ENCODE measurements around the gene BCL7A. TPM values are rescaled to one million over a fixed set of nuclear protein-coding genes. Genes with fewer than 3 reads are reported as not detected.
A peak's percentile ranks its signal among the peaks of the same experiment; 100 is the strongest.

Gene BCL7A
- polyA plus RNA-seq, 3 donors, result 0.34 to 0.79 (median 0.56) TPM

DNA sequence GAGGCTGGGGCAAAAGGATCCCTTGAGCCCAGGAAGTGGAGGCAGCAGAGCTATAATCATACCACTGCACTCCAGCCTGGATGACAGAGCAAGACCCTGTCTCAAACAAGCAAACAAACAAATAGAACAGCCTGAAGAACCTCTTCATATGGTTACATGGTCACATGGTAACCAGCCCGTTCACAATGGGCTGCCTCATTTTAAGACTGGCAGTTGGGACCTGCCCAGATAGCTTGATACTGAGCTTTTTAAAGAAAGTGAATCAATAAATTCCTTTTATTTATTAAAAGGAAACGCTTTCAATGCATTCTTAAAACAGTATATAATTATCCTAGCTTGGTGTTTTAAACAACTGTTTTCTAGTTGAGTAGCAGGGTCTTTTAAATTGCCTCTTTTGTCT, 67.4 kb downstream of the BCL7A start:
- Histone ChIP-seq H3K4me3 (replicated peaks in 1 of 3; ENCODE audit: low read depth in 2 of 3, low read length in 3 of 3) (no peak overlapping the region), H4K20me1 (ENCODE audit: insufficient read depth, low read length) (peaks cover 100% of the 10 kb centered on the region), H2AFZ (ENCODE audit: insufficient read depth, low read depth, low read length, poor library complexity, severe bottlenecking) (no peak overlapping the region), H3K9me3 (replicated peaks in 1 of 2; ENCODE audit: control insufficient read depth in 1 of 2, insufficient read depth in 1 of 2, low read length in 2 of 2) (no peaks in the 10 kb centered on the region), H3K79me2 (ENCODE audit: insufficient read depth, low read length) (peaks cover 100% of the 10 kb centered on the region), H3K9ac (ENCODE audit: insufficient read depth, low read length, poor library complexity, severe bottlenecking) (no peak overlapping the region), H3K36me3 (replicated peaks in 1 of 2; ENCODE audit: control insufficient read depth in 1 of 2, insufficient read depth in 2 of 2, low read length in 2 of 2) (peaks cover 22 to 64% of the 10 kb centered on the region in 2 donors), H3K4me1 (ENCODE audit: control insufficient read depth in 1 of 2, insufficient read depth in 2 of 2, low read length in 2 of 2) (peaks cover 40 to 44% of the 10 kb centered on the region in 2 donors), H3K27me3 (ENCODE audit: control insufficient read depth in 2 of 2, insufficient read depth in 2 of 2, low read length in 2 of 2) (no peaks in the 10 kb centered on the region), H3K4me2 (replicated peaks; ENCODE audit: extremely low read depth, low read length, poor library complexity, severe bottlenecking) (no peak overlapping the region), H3K27ac (ENCODE audit: low read depth in 1 of 2, low read length in 2 of 2) (peak overlapping the region in 1 of 2 donors; percentile 66)
- DNase-seq, result no peak
- Mint-ChIP-seq H3K4me3 (no peak overlapping the region), H3K27ac (peak overlapping the region in 3 of 7 donors; percentile 4 to 59 (median 50)), H3K9me3 (peaks cover 0 to 2% (median 0%) of the 10 kb centered on the region in 7 donors), H3K27me3 (ENCODE audit: low read depth in 3 of 3) (peaks cover 0 to 1% (median 1%) of the 10 kb centered on the region in 3 donors), H3K36me3 (peaks cover 33 to 57% of the 10 kb centered on the region in 2 donors), H3K4me1 (peaks cover 35% of the 10 kb centered on the region)
- WGBS (ENCODE audit: insufficient coverage), result no CpG with 5 or more reads among the region's 2 CpGs
- TF ChIP-seq, protein P1, sequence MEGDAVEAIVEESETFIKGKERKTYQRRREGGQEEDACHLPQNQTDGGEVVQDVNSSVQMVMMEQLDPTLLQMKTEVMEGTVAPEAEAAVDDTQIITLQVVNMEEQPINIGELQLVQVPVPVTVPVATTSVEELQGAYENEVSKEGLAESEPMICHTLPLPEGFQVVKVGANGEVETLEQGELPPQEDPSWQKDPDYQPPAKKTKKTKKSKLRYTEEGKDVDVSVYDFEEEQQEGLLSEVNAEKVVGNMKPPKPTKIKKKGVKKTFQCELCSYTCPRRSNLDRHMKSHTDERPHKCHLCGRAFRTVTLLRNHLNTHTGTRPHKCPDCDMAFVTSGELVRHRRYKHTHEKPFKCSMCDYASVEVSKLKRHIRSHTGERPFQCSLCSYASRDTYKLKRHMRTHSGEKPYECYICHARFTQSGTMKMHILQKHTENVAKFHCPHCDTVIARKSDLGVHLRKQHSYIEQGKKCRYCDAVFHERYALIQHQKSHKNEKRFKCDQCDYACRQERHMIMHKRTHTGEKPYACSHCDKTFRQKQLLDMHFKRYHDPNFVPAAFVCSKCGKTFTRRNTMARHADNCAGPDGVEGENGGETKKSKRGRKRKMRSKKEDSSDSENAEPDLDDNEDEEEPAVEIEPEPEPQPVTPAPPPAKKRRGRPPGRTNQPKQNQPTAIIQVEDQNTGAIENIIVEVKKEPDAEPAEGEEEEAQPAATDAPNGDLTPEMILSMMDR (IDR thresholded peaks at IDR 0.05), result no peak
- intact Hi-C loops (cut with micrococcal nuclease), result loop anchor here in 1 of 2 donors (10.0 kb wide), 1 partner anchor 294 kb away; the partner anchor contains the start of gene RHOF

DNA sequence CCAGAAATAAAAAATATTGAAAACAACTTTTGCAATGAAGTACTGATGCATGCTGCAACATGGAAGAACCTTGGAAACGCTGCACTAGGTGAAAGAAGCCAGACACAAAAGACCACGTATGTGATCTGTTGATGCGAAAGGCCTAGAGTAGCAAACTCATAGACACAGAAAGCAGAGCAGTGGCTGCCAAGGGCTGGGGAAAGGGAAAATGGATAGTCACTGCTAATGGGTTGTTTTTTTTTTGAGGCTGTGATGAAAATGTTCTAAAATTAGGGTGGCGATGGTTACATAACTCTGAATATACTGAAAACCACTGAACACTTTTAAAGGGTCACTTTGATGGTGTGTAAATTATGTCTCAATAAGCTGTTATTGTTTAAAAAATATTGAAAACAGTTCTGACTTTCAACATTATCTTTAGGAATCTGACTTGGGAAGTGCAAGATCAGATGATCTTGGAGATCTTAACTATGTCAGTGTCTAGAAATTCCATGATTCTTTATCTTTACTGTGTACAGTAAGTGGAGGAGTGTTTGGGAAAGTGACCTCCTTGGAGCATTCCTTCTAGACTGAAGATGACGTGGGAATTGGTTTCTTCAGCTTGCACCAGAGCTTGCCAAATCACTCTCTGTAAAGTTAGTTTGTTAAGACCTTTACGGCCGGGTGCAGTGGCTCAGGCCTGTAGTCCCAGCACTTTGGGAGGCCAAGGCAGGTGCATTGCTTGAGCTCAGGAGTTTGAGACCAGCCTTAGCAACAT, 69.3 kb downstream of the BCL7A start:
- H3K27me3 Mint-ChIP-seq (ENCODE audit: low read depth in 3 of 3), result peaks cover 0 to 1% (median 1%) of the 10 kb centered on the region in 3 donors
- peaks cover 99% of the 10 kb centered on the region for H3K79me2 ChIP-seq (ENCODE audit: insufficient read depth, low read length)
- H3K27ac Mint-ChIP-seq, result peak overlapping the region in 6 of 7 donors; percentile 61 to 87 (median 74)
- TF ChIP-seq, protein P1 (IDR thresholded peaks at IDR 0.05), result no peak
- H3K4me1 Mint-ChIP-seq, result peaks cover 26% of the 10 kb centered on the region
- H3K4me2 ChIP-seq (replicated peaks; ENCODE audit: extremely low read depth, low read length, poor library complexity, severe bottlenecking), result peak overlapping the region; percentile 45
- WGBS (ENCODE audit: insufficient coverage), result 18% methylated on average over 6 of the region's 7 CpGs
- peaks cover 17 to 39% of the 10 kb centered on the region in 2 donors for H3K36me3 Mint-ChIP-seq
- H3K27ac ChIP-seq (ENCODE audit: low read depth in 1 of 2, low read length in 2 of 2), result peak overlapping the region; percentile 63 to 66
- intact Hi-C loops (cut with micrococcal nuclease), result loop anchor here in 1 of 2 donors (2.0 kb wide), 1 partner anchor 14 kb away; no protein-coding TSS in a partner anchor
- H3K4me3 Mint-ChIP-seq, result peak overlapping the region in 1 of 2 donors; percentile 40
- H3K9ac ChIP-seq (ENCODE audit: insufficient read depth, low read length, poor library complexity, severe bottlenecking), result no peak overlapping the region
- DNase-seq, result no peak
- H3K27me3 ChIP-seq (ENCODE audit: control insufficient read depth in 2 of 2, insufficient read depth in 2 of 2, low read length in 2 of 2), result no peaks in the 10 kb centered on the region
- H3K4me3 ChIP-seq (replicated peaks in 1 of 3; ENCODE audit: low read depth in 2 of 3, low read length in 3 of 3), result peak overlapping the region in 1 of 3 experiments; percentile 23
- H3K9me3 Mint-ChIP-seq, result no peaks in the 10 kb centered on the region
- peaks cover 100% of the 10 kb centered on the region for H4K20me1 ChIP-seq (ENCODE audit: insufficient read depth, low read length)
- H2AFZ ChIP-seq (ENCODE audit: insufficient read depth, low read depth, low read length, poor library complexity, severe bottlenecking), result no peak overlapping the region
- H3K9me3 ChIP-seq (replicated peaks in 1 of 2; ENCODE audit: control insufficient read depth in 1 of 2, insufficient read depth in 1 of 2, low read length in 2 of 2), result no peaks in the 10 kb centered on the region
- H3K4me1 ChIP-seq (ENCODE audit: control insufficient read depth in 1 of 2, insufficient read depth in 2 of 2, low read length in 2 of 2), result peaks cover 37 to 42% of the 10 kb centered on the region in 2 donors
- peaks cover 13 to 46% of the 10 kb centered on the region in 2 donors for H3K36me3 ChIP-seq (replicated peaks in 1 of 2; ENCODE audit: control insufficient read depth in 1 of 2, insufficient read depth in 2 of 2, low read length in 2 of 2)

Measured in CD14-positive monocyte (primary cell).